ENCODE results near the gene MEIOB. TPM values are rescaled to one million over a fixed set of nuclear protein-coding genes. Genes with fewer than 3 reads are reported as not detected.
A peak's percentile ranks its signal among the peaks of the same experiment; 100 is the strongest.
"Not testable (repeated sequence)": the region's sequence is repeated elsewhere in the genome, so short reads cannot be mapped to it uniquely, and the experiment has no call there.

MEIOB gene, protein sequence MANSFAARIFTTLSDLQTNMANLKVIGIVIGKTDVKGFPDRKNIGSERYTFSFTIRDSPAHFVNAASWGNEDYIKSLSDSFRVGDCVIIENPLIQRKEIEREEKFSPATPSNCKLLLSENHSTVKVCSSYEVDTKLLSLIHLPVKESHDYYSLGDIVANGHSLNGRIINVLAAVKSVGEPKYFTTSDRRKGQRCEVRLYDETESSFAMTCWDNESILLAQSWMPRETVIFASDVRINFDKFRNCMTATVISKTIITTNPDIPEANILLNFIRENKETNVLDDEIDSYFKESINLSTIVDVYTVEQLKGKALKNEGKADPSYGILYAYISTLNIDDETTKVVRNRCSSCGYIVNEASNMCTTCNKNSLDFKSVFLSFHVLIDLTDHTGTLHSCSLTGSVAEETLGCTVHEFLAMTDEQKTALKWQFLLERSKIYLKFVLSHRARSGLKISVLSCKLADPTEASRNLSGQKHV
- not detected for total RNA-seq
- long read RNA-seq, partial matches to known transcripts, result 0 of 1 reads
- long read RNA-seq, other reads (novel, unspliced or antisense), result 1 of 1 reads

DNA sequence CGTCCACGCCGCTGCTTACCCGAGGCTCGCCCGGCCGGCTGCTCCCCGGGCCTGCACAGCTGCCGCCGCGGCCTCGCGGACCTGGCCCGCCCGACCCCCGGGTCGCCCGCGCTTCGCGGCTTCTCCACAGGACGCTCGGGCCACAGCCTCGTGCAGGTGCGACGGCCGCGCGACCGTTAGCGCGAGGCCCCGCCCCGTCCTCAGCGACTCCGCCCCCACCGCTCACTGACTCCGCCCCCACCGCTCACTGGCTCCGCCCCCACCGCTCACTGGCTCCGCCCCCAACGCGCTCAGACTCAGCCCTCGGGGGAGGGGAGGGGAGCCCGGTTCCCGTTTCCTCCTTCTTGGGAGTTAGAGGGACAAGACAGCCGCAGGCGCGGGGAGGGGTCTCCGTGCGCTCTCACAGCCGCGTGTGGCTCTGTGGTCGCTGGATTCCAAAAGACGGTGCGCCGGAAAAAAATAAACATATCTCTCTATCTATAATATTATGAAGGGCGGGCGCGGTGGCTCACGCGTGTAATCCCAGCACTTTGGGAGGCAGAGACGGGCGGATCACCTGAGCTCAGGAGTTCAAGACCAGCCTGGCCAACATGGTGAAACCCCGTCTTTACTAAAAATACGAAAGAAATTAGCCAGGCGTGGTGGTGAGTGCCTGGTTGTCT is at the start of gene MEIOB:
MEIOB (minus strand) TSS at position 191 of the 662 bp plus-strand sequence. CDS start 3,989 bp downstream, outside the sequence.
- Histone ChIP-seq H3K4me3 (peak within 1 kb of the TSS; percentile 45), H3K36me3 (no peaks in the 10 kb centered on the region), H3K9me3 (replicated peaks) (no peaks in the 10 kb centered on the region), H3K27ac (replicated peaks) (no peak within 1 kb of the TSS), H3K4me1 (peaks cover 6% of the 10 kb centered on the region), H3K27me3 (ENCODE audit: low read depth) (peaks cover 56% of the 10 kb centered on the region)
- TF ChIP-seq, protein P1, sequence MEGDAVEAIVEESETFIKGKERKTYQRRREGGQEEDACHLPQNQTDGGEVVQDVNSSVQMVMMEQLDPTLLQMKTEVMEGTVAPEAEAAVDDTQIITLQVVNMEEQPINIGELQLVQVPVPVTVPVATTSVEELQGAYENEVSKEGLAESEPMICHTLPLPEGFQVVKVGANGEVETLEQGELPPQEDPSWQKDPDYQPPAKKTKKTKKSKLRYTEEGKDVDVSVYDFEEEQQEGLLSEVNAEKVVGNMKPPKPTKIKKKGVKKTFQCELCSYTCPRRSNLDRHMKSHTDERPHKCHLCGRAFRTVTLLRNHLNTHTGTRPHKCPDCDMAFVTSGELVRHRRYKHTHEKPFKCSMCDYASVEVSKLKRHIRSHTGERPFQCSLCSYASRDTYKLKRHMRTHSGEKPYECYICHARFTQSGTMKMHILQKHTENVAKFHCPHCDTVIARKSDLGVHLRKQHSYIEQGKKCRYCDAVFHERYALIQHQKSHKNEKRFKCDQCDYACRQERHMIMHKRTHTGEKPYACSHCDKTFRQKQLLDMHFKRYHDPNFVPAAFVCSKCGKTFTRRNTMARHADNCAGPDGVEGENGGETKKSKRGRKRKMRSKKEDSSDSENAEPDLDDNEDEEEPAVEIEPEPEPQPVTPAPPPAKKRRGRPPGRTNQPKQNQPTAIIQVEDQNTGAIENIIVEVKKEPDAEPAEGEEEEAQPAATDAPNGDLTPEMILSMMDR (IDR thresholded peaks at IDR 0.05; ENCODE audit: borderline replicate concordance), result no peak
- no peak for DNase-seq
- intact Hi-C loops (cut with micrococcal nuclease), result no loop called here

DNA sequence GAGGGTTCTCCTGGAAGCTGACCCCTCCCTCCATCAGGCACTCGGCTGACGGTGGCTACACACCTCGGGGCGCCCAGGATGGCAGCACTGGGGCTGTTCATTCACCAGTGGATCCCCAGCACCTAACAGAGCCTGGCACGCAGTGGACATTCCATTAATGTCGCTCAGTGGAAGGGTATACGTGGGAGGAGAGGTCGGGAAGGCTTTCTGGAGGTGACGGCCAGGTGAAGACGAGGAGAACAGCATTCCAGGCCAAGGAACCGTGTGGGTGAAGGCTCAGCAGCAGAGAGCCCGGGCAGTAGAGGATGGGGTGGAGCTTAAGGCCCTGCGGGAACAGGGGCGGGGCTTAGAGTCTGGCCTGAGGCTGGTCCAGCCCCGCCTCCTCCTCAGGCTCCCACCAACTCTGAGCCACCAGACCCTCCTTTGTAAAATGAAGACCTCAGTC is 48.8 kb upstream of the MEIOB start:
- intact Hi-C loops (cut with micrococcal nuclease), result loop anchor here (10.0 kb wide), 1 partner anchor 56 kb away; no protein-coding TSS in a partner anchor
- no peak overlapping the region for H3K4me3 ChIP-seq
- peaks cover 99% of the 10 kb centered on the region for H3K27me3 ChIP-seq (ENCODE audit: low read depth)
- peaks cover 13% of the 10 kb centered on the region for H3K4me1 ChIP-seq
- no peaks in the 10 kb centered on the region for H3K36me3 ChIP-seq
- H3K9me3 ChIP-seq (replicated peaks), result no peaks in the 10 kb centered on the region
- DNase-seq, result no peak
- no peak overlapping the region for H3K27ac ChIP-seq (replicated peaks)
- TF ChIP-seq, protein P1 (IDR thresholded peaks at IDR 0.05; ENCODE audit: borderline replicate concordance), result no peak

DNA sequence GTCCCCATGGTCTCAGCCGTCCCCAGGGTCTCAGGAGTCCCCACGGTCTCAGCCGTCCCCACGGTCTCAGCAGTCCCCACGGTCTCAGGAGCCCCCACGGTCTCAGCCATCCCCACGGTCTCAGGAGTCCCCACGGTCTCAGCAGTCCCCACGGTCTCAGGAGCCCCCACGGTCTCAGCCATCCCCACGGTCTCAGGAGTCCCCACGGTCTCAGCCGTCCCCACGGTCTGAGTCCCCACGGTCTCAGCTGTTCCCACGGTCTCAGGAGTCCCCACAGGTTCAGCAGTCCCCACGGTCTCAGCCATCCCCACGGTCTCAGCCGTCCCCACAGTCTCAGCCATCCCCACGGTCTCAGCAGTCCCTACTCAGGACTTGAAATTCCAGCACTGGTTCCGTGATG is 48.2 kb upstream of the MEIOB start:
- Histone ChIP-seq H3K27me3 (ENCODE audit: low read depth) (peaks cover 99% of the 10 kb centered on the region), H3K4me1 (peaks cover 13% of the 10 kb centered on the region)
- not testable (repeated sequence) for H3K9me3 ChIP-seq (replicated peaks); H3K36me3 ChIP-seq; H3K4me3 ChIP-seq; DNase-seq; H3K27ac ChIP-seq (replicated peaks)
- intact Hi-C loops (cut with micrococcal nuclease), result loop anchor here (10.0 kb wide), 1 partner anchor 55 kb away; no protein-coding TSS in a partner anchor

DNA sequence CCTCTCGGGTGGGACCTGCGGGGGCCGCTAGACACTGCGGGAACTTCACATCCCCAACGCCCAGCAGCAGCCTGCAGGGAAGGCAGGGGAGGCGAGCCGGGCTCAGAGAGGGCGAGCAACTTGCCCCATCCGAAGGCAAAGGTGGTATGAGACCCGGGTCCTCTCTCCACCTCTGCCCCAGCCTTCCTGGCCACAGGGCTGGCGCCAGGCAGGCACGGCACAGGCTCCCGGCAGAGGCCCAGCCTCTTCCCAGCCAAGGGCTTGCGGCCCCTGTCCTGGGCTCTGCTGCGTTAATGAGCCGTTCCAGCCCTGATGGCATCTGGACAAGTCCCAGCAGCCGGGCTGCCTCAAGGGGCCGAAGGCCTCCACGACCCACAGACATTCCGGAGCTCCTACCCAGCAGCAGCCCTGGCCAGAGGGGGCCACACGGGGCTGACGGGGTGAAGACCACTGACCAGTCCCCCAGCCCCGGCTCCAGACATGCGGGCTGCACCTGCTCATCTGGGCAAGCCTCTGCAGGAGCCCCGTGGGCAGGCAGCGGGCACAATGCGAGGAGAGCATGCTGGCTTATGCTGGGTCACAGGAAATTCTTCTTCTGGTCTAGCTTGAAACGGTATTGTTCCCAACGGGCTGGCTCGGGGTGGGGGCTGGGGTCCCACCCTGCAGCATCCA is 47.5 kb upstream of the MEIOB start:
- no peak for DNase-seq
- Histone ChIP-seq H3K27ac (replicated peaks) (no peak overlapping the region), H3K36me3 (no peaks in the 10 kb centered on the region), H3K27me3 (ENCODE audit: low read depth) (peaks cover 99% of the 10 kb centered on the region), H3K9me3 (replicated peaks) (no peaks in the 10 kb centered on the region), H3K4me1 (peaks cover 13% of the 10 kb centered on the region), H3K4me3 (no peak overlapping the region)
- TF ChIP-seq, protein P1 (IDR thresholded peaks at IDR 0.05; ENCODE audit: borderline replicate concordance), result no peak
- intact Hi-C loops (cut with micrococcal nuclease), result no loop called here

DNA sequence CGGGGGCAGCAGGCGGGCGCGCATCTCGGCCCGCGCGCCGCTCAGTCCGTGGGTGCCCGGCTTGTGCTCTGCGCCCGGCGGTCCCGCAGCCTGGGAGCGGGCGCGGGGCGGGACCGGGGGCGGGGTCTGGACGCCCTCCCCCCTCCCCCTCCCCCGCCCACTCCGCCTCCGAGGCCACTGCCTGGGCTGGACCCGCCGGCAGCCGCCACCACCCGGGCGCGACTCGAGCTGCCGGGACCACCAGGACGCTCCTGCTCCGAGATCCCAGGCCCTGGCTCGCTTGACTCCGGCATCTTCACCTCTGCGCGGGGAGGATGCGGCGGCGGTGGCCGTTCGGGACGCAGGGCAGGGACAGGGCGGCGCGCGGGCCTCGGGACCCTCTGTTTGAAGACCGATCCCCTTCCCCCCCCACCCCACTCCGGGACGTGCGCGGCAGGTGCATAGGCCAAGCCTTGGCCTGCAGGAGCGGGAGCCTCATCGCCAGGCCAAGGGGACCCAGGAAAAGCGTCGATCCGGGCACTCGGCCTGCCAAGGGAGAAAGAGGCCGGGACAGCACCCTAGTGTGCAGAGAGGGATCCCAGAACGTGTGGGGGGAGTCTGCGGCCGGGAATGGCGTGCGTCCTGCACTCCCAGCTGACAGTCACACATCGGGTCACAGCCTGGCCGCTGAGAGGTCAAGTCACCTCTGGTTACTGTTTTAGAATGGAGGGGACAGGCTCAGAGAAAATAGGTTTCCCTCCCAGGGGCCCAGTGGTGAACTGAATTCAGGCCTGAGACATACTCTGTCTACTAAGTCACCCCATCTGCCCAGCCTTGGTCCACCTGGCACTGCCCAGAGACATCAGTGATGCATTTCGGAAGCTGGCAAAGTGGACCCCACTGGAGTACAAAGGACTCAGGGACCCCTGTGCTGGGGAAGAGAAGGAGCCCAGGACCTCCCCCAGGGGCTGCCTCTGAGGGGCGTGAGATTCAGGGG is 46.7 kb upstream of the MEIOB start, which contains the start of gene HS3ST6:
HS3ST6 (minus strand) TSS at position 65 of the 976 bp plus-strand sequence. CDS start 92 bp downstream, outside the sequence.
- TF ChIP-seq, protein P1 (IDR thresholded peaks at IDR 0.05; ENCODE audit: borderline replicate concordance), result no peak
- intact Hi-C loops (cut with micrococcal nuclease), result no loop called here
- no peak within 1 kb of the TSS for H3K27ac ChIP-seq (replicated peaks)
- H3K36me3 ChIP-seq, result no peaks in the 10 kb centered on the region
- H3K27me3 ChIP-seq (ENCODE audit: low read depth), result peaks cover 99% of the 10 kb centered on the region
- no peak for DNase-seq
- peaks cover 10% of the 10 kb centered on the region for H3K4me1 ChIP-seq
- no peaks in the 10 kb centered on the region for H3K9me3 ChIP-seq (replicated peaks)
- peak within 1 kb of the TSS; percentile 37 for H3K4me3 ChIP-seq
